SK-MEL-5 (cell line): ENCODE measurements around the gene NDUFV1. TPM values are rescaled to one million over a fixed set of nuclear protein-coding genes. Genes with fewer than 3 reads are reported as not detected.
A peak's percentile ranks its signal among the peaks of the same experiment; 100 is the strongest.
"Not testable (repeated sequence)": the region's sequence is repeated elsewhere in the genome, so short reads cannot be mapped to it uniquely, and the experiment has no call there.

ENCODE experiments used
- DNase-seq: peaks from one replicate; pipeline ENCODE4 v3.0.0-alpha.2; 2016; ENCODE audit warnings: low read depth, low spot score
- in situ Hi-C: cut with HindIII; loops from 2 replicates; pipeline ENCODE4 v1.10.0; 2016; ENCODE audit warnings: low sequenced_read_pairs, high pct_unique_total_duplicates, low pct_unique_long_range_greater_than_20kb
- total RNA-seq: library from RNA; depleted of rRNA; stranded (reverse); fragments of >200 nt; shearing (Covaris generic); gene quantifications from 2 replicates; pipeline ENCODE4 v1.2.3, GENCODE V29; 2014

Gene NDUFV1
- total RNA-seq, 1 experiment from 2014 or later, result 175 TPM

DNA sequence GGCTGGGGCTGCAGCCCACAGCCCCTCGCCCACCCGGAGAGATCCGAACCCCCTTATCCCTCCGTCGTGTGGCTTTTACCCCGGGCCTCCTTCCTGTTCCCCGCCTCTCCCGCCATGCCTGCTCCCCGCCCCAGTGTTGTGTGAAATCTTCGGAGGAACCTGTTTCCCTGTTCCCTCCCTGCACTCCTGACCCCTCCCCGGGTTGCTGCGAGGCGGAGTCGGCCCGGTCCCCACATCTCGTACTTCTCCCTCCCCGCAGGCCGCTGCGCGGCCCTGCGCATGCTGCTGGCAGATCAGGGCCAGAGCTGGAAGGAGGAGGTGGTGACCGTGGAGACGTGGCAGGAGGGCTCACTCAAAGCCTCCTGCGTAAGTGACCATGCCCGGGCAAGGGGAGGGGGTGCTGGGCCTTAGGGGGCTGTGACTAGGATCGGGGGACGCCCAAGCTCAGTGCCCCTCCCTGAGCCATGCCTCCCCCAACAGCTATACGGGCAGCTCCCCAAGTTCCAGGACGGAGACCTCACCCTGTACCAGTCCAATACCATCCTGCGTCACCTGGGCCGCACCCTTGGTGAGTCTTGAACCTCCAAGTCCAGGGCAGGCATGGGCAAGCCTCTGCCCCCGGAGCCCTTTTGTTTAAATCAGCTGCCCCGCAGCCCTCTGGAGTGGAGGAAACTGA lies 22.4 kb upstream of the NDUFV1 start:
- DNase-seq, result no peak
- in situ Hi-C loops, result no loop called here

DNA sequence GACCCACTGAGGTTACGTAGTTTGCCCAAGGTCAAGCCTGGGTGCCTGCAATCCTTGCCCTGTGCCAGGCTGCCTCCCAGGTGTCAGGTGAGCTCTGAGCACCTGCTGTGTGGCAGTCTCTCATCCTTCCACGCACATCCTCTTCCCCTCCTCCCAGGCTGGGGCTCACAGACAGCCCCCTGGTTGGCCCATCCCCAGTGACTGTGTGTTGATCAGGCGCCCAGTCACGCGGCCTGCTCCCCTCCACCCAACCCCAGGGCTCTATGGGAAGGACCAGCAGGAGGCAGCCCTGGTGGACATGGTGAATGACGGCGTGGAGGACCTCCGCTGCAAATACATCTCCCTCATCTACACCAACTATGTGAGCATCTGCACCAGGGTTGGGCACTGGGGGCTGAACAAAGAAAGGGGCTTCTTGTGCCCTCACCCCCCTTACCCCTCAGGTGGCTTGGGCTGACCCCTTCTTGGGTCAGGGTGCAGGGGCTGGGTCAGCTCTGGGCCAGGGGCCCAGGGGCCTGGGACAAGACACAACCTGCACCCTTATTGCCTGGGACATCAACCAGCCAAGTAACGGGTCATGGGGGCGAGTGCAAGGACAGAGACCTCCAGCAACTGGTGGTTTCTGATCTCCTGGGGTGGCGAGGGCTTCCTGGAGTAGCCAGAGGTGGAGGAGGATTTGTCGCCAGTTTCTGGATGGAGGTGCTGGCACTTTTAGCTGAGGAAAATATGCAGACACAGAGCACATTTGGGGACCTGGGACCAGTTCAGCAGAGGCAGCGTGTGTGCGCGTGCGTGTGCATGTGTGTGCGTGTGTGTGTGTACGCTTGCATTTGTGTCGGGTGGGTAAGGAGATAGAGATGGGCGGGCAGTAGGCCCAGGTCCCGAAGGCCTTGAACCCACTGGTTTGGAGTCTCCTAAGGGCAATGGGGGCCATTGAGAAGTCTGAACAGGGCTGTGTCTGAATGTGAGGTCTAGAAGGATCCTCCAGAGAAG lies 21.6 kb upstream of the NDUFV1 start:
- peak; percentile 30 for DNase-seq
- in situ Hi-C loops, result no loop called here

DNA sequence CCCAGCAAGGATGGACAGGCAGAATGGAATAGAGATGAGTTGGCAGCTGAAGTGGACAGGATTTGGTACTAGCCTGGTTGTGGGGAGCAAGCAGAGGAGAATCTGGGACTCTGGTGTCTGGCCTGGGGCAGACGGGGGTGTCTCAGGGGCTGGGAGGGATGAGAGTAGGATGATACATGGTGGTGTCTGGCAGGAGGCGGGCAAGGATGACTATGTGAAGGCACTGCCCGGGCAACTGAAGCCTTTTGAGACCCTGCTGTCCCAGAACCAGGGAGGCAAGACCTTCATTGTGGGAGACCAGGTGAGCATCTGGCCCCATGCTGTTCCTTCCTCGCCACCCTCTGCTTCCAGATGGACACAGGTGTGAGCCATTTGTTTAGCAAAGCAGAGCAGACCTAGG lies 20.8 kb upstream of the NDUFV1 start:
- in situ Hi-C loops, result no loop called here
- no peak for DNase-seq

DNA sequence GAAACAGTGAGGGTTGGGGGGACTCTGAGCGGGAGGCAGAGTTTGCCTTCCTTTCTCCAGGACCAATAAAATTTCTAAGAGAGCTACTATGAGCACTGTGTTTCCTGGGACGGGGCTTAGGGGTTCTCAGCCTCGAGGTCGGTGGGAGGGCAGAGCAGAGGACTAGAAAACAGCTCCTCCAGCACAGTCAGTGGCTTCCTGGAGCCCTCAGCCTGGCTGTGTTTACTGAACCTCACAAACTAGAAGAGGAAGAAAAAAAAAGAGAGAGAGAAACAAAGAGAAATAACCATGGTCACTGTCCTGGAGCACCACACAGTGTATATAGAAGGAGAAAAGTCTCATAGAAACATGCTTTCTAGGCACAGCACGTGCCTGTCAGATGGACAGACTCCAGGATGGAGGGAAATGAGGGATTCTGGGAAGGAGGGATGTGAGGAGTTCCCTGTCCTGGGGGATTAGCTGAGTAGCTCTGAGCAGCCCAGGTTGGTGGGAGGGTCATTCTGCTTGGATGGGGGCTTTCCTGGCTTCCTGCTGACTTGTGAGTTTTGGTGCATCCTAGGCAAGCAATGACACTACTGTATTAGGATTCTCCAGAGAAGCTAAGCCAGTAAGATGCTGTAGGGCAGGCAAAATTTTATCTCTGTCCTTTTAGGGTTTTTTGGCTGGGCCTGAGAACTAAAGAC lies 20.0 kb upstream of the NDUFV1 start:
- DNase-seq, result no peak
- in situ Hi-C loops, result no loop called here

DNA sequence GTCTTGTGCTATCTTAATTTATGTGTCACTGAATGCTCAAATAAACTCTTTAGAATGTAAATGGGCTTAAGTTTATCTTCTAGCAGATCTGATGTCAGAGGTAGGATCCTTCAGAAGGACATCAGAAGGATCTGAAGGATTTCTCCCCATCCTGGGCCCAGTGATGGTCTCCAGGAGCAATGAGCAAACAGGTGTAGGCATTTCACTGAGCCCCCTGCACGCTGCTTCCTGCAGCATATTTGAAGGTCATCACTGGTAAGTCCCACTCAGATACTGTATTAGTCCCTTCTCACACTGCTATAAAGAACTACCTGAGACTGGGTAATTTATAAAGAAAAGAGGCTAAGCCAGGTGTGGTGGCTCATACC lies 18.6 kb upstream of the NDUFV1 start:
- DNase-seq, result no peak
- in situ Hi-C loops, result no loop called here

DNA sequence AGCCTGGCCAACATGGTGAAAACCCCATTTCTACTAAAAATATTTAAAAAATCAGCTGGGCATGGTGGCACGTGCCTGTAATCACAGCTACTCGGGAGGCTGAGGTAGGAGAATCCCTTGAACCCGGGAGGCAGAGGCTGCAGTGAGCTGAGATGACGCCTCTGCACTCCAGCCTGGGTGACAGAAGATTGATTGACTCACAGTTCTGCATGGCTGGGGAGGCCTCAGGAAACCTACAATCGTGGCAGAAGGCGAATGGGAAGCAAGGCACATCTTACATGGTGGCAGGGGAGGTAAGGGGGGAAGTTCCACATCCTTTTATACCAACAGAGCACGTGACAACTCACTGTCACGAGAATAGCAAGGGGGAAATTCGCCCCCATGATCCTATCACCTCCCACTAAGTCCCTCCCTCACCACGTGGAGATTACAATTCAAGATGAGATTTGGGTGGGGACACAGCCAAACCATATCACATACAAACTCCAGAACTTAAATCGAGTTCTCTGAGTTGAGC lies 17.8 kb upstream of the NDUFV1 start:
- DNase-seq, in situ Hi-C loops: not testable (repeated sequence)

DNA sequence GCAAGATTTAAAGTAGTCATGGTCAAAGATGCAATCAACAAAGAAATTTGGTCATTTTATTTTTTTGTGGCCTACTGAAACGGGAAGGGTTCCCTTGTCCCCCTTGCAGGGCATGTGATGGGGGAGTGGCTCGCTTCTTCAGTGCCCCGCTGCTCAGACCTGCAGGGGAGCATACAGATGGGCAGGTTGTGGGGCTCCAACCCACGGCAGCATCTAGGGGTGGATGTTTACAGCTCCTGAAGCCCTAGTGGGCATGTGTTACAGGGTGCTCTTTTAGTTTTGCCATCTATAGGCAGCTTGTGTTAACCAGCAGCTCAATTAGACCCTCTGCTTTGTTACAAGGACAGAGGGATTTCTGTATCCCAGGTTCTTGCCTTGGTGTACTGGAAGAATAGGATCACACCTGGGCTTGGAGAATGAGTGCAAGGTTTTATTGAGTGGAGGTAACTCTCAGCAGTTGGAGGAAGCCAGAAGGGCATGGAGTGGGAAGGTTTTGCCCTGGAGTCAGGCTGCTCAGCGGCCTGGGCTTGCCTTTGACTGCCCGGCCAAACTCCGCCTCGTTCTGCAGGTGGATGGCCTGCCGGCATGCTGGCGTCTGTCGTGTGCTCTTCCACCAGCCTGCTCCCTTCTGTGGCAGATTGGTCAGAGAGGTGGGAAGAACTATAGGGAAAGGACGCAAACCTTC lies 13.7 kb upstream of the NDUFV1 start:
- DNase-seq, result no peak
- in situ Hi-C loops, result no loop called here

DNA sequence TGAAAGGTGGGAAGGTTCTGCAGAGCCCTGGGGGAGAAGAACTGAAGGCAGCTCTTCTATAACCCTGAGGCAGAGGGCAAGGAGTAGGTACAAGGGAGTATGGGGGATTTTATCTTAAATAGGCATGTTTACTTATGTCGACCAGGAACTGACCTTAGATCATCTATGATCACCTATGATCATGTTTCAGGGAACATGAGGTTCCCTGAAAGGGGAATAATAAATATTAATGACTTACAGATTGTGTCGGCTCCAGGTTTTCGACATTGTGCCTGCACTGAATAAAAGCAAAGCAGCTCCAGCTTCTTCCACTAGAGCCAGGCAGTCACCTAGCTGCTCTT lies 13.2 kb upstream of the NDUFV1 start:
- DNase-seq, result no peak
- in situ Hi-C loops, result no loop called here

DNA sequence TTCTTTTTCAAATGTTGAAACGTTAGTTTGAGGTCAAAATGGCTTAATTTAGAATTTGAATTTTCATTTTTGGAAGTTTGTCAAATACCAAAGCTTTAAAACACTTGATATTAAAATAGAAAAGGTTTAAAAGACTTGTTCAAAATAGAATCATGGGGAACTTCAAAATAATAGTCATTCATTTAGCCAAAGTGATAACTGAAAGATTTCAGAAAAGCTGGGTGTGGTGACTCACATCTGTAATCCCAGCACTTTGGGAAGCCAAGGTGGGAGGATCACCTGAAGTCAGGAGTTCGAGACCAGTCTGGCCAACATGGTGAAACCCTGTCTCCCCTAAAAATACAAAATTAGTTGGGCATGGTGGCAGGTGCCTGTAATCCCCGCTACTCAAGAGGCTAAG lies 12.3 kb upstream of the NDUFV1 start:
- in situ Hi-C loops, result no loop called here
- DNase-seq, result no peak

DNA sequence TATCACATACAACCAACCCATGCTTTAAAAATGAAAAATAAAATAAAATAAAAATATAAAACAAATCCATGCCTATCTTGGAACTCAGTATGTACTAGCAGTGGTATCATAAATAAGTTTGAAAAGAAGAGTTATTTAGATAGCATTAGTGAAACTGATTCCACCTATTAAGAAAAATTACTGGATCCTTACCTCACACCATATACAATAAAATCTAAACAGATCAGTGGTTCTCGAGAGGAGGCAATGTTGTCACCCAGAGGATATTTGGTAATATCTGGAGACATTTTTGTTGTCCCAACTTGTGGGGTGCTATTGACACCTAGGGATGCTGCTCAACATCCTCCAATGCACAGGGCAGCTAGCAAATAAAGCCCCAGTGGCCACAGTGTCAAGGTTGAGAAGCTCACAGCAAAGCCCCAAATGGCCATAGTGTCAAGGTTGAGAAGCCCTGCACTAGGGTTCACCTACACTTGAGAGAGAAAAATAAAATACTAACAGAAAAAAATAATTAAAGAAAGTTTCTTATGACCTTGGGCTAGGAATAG lies 9.9 kb upstream of the NDUFV1 start:
- in situ Hi-C loops, result no loop called here
- no peak for DNase-seq

DNA sequence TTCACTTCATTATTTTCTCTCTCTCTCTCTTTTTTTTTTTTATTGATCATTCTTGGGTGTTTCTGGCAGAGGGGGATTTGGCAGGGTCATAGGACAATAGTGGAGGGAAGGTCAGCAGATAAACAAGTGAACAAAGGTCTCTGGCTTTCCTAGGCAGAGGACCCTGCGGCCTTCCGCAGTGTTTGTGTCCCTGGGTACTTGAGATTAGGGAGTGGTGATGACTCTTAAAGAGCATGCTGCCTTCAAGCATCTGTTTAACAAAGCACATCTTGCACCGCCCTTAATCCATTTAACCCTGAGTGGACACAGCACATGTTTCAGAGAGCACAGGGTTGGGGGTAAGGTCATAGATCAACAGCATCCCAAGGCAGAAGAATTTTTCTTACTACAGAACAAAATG lies 9.3 kb upstream of the NDUFV1 start:
- in situ Hi-C loops, DNase-seq: not testable (repeated sequence)

DNA sequence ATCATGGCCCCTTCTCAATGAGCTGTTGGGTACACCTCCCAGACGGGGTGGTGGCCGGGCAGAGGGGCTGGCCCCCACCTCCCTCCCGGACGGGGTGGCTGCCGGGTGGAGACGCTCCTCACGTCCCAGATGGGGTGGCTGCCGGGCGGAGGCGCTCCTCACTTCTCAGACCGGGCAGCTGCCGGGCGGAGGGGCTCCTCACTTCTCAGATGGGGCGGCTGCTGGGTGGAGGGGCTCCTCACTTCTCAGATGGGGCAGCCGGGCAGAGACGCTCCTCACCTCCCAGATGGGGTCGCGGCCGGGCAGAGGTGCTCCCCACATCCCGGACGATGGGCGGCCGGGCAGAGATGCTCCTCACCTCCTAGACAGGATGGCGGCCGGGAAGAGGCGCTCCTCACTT lies 8.8 kb upstream of the NDUFV1 start:
- DNase-seq, in situ Hi-C loops: not testable (repeated sequence)

DNA sequence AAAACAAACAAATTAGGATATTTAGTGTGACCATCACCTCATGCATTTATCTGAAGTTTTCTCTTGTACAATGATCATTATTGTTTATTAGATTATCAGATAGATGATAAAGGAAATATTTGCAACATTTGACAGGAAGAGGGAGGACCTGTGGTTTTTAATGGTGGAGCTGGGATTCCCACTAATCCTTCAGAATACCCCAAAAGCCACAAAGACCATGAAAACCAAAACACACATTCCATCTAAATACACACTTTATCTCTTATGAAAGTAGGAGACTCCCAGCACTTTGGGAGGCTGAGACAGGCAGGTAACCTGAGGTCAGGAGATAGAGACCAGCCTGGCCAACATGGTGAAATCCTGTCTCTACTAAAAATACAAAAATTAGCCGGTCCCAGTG lies 7.6 kb upstream of the NDUFV1 start:
- in situ Hi-C loops, result no loop called here
- DNase-seq, result no peak

DNA sequence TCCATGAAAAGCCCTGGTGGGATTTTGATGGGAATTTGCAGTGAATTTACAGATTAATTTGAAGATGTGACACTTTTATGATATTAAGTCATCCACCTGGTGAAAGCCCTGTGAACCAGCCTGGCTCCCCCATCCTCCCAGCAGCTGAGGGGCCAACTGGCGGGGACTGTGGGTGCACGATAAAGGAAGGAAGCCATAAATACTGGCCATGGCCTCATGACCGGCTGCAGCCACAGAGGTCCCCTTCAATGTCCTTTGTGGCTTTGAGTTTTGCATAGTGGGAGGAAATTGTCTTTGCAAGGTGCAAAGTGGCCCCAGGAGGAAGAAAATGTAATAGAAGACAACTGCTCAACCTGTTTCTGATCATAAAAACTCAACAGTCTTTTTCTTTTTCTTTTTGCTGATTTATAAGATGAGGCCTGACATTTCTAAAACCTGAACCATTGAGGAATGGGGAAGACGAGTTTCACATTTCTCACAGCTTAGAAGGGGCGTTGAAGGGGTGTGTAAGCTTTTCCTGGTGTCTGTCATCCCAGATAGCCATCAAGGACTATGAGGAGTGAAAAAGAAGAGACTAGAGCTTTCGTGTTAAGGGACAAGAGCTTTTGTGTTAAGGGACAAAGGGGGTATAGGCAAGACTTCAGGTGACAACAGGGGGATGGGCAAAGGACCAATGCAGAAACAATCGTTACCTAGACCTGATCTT lies 6.3 kb upstream of the NDUFV1 start:
- DNase-seq, result no peak
- in situ Hi-C loops, result no loop called here

DNA sequence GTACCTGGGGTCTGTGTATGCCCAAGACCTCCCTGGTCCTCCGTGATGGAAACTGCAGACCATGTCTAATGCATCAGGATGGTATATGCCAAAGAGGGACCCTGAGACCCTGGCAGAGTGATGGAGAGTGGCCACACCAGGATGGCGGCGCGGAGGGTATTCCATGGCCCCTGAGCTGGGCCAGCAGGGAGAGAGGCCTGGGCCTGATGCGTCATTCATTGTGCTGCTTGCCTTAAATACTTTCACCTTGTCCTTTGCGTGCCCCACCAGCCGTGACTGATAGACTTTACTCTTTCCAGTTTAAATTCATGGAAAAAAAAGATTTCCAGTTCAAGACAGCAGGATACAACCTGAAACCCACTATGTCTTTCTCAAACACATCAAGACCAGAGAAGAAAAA lies 5.6 kb upstream of the NDUFV1 start:
- no peak for DNase-seq
- in situ Hi-C loops, result no loop called here

DNA sequence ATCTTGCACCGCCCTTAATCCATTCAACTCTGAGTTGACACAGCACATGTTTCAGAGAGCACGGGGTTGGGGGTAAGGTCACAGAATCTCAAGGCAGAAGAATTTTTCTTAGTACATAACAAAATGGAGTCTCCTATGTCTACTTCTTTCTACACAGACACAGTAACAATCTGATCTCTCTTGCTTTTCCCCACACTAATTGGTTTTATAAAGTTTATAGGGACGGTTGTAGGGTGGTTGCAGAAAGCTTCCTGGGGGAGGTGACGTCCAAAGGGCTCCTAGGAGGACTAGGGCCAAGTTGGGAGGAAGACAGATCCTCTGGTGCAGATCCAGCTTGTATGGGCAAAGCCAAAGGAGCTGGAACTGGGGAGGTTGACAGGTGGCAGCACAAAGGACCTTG lies 2.6 kb upstream of the NDUFV1 start:
- DNase-seq, in situ Hi-C loops: not testable (repeated sequence)

DNA sequence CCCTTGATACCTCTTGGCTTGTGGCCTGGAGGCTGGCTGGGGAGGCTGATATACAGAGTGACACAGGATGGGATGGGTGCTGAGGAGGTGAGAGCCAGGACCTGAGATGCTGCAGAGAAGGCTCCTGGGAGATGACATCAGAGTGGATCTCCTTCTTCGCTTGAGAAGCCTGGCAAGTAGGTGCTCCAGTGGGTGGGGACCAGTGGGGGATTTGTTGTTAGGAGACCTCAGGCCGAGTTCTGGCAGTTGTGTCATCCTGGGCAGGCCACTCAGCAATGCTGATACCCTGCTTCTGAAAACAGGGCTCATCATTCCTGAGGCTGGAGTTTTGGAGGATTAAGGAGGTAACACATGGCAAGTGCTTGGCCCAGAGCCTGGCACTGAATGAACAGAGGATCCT lies 1.9 kb upstream of the NDUFV1 start:
- in situ Hi-C loops, result no loop called here
- DNase-seq, result no peak
